DMS114 treated with DMSO at 0.1 percent for 48 hours (cell line): Measurements from ENCODE around the gene COL1A1.

Experiments used
- DNase-seq: peaks from one replicate; lab custom pipeline; 2025; ENCODE audit not compliant: unreplicated experiment; lab: John Stamatoyannopoulos, UW

COL1A1 gene

GRCh38 chr17:50201276-50201854 lies at the start of gene COL1A1:
Gene COL1A1 (minus strand): TSS chr17:50201631. CDS start chr17:50201513, 118 bp downstream.
- no peak for DNase-seq

DNA sequence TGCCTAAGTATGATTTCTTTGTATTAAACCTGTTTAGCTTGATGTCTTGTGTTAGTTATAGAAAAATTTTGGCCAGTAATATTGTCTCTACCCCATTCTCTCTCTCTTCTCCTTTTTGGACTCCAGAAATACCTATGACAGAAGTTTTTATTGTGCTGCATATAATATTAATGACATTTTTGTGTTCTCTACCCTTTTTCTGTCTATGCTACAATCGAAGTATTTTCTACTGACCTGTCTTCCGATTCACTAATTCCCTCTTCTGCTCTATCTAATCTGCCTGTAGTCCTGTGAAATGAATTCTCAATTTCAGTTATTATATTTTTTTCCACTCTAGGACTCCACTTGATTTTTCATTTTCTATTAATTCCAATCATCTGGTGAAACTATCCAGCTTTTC lies 46.8 kb upstream of the COL1A1 start:
- DNase-seq = no peak

DNA sequence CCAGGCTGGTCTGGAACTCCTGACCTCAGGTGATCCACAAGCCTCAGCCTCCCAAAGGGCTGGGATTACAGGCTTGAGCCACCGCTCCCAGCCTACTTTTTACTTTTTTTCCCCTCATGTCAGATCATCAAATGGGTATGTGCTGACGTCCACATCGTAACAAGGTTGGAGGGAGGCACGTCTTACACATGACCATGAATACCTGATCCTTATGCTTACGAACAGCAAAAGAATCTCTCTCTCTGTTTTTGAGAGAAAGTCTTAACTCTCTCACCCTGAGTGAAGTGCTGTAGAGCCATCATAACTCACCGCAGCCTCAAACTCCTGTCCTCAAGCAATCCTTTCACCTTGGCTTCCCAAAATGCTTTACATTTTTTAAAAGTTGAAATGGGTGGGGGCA lies 43.3 kb upstream of the COL1A1 start:
- DNase-seq = no peak

DNA sequence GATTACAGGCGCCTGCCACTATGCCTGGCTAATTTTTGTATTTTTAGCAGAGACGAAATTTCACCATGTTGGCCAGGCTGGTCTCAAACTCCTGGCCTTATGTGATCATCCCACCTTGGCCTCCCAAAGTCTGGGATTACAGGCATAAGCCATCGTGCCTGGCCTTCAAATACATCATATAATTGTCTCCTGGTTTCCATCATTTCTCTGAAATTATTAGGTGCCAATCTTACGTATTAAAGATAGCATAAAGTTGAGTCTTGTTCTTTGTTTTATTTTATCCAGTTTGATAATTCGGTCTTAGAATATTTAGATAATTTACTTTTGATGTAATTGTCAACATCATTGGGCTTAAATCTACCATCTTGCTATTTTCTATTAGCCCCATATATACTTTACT lies 40.0 kb upstream of the COL1A1 start:
- no peak for DNase-seq

DNA sequence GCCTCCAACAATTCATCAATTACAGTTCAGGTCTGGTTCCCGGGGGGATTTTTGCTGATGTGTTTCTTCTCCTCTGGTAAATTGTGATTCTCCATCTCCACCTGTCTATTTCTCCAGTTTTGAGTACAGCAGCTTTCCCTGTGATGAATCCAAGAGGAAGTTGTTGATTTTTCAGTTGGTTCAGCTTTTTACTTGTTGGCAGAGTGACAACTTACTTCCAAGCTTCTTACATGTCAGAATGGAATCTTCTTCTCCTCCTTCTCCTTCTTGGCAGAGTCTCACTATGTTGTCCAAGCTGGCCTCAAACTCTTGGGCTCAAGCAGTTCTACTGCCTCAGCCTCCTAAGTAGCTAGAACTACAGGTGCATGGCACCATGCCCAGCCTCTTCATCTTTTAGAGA lies 39.4 kb upstream of the COL1A1 start:
- DNase-seq = no peak

DNA sequence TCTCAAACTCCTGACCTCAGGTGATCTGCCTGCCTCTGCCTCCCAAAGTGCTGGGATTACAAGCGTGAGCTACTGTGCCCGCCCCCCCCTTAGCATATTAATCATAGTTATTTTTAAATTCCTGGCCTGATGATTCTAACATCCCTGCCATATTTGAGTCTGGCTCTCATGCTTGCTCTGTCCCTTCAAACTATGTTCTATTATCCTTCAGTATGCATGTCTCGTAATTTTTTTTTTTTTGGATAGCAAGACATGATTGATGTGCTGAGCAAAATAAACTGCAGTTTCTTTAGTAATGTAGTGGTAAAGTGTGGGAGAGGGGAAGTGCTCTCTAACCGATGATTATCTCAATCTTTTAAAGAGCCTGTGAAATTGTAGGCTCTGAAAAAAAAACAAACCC lies 38.5 kb upstream of the COL1A1 start:
- no peak for DNase-seq

DNA sequence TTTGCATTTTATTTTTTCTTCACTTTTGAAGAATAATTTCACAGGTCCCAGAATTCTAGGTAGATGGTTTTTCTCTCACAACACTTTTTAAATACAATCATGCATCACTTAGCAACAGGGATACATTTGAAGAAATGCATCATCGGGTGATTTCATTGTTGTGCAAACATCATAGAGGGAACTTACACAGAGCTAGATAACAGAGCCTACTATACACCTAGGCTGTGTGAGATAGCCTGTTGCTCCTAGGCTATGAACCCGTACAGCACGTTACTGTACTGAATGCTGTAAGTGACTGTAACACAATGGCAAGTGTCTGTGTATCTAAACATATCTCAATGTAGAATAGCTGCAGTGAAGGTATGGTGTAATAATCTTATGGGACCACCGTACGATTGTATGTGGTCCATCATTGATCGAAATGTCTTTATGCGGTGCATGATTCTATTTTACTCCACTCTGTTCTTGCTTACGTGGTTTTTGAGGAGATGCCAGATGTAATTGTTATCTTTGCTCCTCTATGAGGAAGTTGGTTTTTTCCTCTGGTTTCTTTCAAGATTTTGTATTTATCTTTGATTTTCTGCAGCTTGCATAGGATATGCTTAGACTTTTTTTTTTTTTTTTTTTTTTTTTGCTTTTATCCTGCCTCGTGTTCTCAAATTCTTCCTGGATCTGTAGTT lies 37.3 kb upstream of the COL1A1 start:
- no peak for DNase-seq

DNA sequence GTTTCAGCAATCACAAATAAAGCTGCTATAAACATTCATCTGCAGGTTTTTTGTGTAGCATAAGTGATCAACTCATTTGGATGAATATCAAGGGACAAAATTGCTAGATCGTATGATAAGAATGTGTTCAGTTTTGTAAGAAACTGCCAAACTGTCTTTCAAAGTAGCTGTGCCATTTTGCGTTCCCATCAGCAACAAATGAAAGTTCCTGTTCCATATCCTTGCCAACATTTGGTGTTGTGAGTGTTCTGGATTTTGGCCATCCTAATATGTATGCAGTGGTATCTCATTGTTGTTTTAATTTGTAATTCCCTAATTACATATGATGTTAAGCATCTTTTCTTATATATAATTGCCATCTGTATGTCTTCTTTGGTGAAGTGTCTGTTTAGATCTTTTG lies 36.5 kb upstream of the COL1A1 start:
- DNase-seq = no peak

- DNase-seq = no peak
Measured at GRCh38 chr17:50234581-50234980, 33.1 kb upstream of the COL1A1 start.

DNA sequence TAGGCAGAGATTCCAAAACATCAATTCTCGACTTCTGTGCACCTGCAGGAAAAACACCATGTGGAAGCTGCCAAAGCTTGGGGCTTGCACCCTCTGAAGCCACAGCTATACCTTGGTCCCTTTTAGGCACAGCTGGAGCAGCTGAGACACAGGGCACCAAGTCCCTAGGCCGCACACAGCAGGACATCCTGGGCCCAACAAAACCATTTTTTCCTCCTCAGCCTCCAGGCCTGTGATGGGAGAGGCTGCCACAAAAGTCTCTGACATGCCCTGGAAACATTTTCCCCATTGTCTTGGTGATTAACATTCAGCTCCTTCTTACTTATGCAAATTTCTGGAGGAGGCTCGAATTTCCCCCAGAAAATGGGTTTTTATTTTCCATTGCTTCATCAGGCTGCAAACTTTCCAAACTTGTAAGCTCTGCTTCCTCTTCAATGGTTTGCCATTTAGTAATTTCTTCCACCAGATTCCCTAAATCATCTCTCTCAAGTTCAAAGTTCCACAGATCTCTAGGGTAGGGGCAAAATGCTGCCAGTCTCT lies 24.3 kb upstream of the COL1A1 start:
- no peak for DNase-seq

GRCh38 chr17:50222922-50223321 lies 21.5 kb upstream of the COL1A1 start:
- DNase-seq = no peak

DNA sequence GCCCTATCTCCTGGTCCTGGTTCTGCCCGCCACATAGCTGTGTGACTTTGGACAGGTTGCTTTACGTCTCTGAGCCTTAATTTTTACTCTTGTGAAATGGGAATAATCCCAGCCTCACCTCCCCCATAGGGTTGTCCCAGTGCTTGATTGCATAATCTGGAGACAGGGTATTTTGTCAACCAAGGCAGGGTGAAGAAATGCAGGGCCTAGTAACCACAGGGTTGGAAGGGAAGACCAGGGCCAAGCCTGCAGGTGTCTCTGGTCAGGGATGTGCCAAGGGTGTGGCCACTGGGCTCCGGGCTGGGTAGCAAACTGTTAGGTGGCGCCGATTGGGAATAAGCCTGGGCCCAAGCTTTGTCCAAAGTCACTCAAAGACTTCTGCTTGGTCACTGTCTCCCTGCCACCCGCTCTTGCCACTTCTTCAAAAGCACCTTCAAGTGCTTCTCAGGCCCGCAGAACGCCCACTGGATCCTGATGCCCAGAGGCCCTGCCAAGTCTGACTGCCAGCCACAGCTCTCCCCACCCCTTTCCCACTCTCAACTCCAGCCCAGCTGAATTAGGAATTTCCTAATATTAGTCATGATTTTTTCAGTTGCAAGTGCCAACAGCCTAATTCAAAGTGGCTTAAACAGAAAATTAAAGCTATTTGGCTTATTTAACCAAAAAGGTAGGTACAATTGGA lies 20.6 kb upstream of the COL1A1 start:
- no peak for DNase-seq

GRCh38 chr17:50221266-50221863 lies 19.9 kb upstream of the COL1A1 start:
- no peak for DNase-seq

DNA sequence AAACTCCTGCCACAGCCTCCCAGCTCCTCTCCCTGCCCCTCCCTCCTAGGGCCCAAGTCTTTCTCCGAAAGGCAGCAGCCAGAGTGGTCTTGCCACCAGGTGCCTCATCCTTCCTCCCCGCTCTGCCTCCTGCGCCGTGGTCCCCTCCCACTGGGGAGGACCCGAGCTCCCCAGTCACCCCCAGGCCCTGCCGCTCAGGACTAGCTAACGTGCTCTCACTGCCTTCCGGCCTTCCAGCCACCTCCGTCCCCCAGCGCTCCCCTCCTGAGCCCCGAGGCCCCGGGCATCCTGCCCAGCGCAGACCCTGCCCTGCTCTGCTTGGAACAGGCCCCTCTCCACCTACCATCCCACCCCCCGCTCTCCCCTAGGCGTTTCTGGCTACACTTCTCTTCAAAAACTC lies 19.4 kb upstream of the COL1A1 start:
- no peak for DNase-seq

- DNase-seq = no peak
Measured at GRCh38 chr17:50219939-50220465, 18.6 kb upstream of the COL1A1 start.

- DNase-seq = no peak
Measured at GRCh38 chr17:50219342-50219741, 17.9 kb upstream of the COL1A1 start.

DNA sequence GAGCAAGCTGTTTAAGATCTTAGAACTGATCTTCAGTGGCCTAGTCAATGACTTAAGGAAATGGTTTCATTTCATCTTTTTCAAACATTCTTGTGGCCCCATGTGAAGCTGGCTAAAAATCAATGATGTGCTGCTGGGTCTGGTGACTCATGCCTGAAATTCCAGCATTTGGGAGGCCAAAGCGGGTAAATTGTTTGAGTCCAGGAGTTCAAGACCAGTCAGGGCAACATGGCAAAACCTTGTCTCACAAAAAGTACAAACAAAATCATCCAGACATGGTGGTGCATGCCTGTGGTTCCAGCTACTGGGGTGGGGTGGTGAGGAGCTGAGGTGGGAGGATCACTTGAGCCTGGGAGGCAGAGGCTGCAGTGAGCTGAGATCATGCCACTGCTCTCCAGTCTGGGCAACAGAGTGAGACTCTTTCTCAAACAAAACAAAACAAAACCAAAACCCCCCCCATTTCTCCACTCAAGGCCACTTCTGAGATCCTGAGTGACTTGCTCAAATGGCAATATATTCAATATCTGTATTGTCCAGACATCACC lies 17.4 kb upstream of the COL1A1 start:
- no peak for DNase-seq

- DNase-seq = no peak
Measured at GRCh38 chr17:50218071-50218759, 16.8 kb upstream of the COL1A1 start.

DNA sequence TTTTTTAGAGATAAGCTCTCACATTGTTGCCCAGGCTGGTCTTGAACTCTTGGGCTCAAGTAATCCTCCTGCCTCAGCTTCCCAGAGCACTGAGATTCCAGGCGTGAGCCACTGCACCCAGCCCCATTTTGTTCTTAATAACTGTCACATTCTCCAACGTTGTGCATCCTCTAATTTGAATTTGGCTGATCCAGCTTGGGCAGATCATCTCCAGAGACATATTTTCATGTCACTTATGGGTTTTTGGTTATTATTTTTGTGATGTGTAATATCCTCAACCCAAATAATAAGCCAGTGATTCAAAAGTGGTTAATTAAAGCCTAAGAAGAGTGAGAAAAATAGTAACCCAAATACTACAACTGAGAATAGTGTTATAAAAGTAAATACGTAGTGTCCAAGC lies 16.2 kb upstream of the COL1A1 start:
- no peak for DNase-seq

DNA sequence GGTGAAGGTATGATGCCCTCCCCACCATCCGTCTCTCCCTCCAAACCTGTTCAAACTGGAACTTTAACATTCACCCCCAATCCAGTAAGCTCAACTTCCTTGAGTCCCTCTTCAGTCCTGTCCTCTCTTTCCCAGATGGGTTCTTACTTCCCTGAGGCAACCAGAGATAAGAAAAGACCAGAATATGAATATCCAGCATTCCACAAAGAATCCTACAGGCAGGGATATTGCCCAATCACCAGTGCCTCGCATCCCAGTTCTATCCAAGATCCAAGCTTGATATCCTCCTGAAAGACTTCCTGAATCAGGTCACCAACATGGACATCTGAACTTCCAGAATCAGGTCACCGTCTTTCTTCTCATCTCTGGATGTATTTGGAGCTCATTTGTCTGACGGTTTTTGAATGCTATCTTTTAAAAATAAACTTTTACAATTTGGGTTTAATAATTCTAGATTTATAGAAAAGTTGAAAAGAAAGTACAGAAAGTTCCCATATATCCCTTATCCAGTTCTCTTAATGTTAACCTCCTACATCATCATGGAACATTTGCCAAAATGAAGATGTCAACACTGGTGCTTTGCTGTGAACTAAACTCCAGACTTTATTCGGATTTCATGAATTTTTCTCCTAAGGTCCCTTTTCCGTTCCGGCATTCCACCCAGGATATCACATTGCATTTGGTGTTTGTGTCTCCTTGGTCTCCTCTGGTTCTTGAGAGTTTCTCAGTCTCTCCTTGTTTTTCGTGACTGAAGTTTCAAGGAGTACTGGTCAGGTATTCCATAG lies 13.7 kb upstream of the COL1A1 start:
- DNase-seq = no peak
